Amniotic epithelial cell (primary cell): ENCODE data around the gene THAP12.

ENCODE experiments used
- DNase-seq: peaks from one replicate; pipeline ENCODE4 v3.0.0-alpha.2; 2010; ENCODE audit warnings: low read depth

The THAP12 gene

DNA sequence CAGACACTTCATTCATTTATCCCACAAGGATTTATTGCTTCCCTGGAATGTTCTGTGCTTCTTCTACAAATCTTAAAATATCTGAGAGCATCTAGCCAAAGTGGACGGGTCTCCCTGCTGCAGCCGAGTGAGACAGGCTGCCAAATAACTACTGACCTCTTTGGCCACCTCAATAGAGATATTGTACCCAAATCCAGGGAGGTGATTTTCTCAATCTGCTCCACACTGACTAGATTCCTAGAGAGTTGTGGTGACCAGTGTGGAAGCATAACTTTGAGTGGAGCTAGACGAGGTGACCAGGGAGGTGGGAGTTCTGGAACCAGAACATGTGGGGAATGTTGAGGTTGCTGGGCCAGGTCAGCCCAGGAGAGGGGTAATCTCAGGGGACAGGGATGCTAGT is 77.5 kb downstream of the THAP12 start:
- no peak for DNase-seq

DNA sequence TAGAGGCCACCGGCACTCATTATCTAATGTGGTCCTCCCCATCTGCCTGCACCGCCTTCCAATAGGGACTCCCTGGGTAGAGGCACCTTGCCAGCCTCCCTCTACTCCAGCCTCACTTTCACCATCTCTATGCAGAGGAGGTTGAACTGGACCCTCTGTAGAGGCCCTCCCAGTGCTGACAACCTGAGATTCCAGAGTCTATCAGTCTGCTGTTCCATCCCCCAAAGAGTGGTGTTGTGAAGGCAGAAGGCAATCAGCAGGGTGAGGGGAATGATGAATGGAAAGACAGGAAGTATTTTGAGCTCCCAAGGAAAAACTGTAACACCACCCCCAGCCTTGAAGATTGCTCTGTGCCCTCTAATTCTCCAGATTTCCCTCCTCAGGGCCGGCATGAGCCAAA is 77.9 kb downstream of the THAP12 start:
- no peak for DNase-seq
